Endodermal cell (in vitro differentiated cells): ENCODE results near the gene NFX1. TPM values are rescaled to one million over a fixed set of nuclear protein-coding genes. Genes with fewer than 3 reads are reported as not detected.
"Not testable (repeated sequence)": the region's sequence is repeated elsewhere in the genome, so short reads cannot be mapped to it uniquely, and the experiment has no call there.

Experiments used
- DNase-seq: peaks from one replicate; pipeline ENCODE4 v3.0.0-alpha.2; 2017
- H3K27ac ChIP-seq: 2 replicates; pipeline ENCODE4 v1.5.1; 2013; ENCODE audit warnings: mild to moderate bottlenecking, low read depth, low read length, moderate library complexity
- H3K27me3 ChIP-seq: 2 replicates; pipeline ENCODE4 v1.6.1; 2013; ENCODE audit warnings: mild to moderate bottlenecking, low read length, moderate library complexity; ENCODE audit not compliant: insufficient read depth, control insufficient read depth, poor library complexity, severe bottlenecking
- H3K36me3 ChIP-seq: 2 replicates; pipeline ENCODE4 v1.7.0; 2013; ENCODE audit warnings: mild to moderate bottlenecking, low read length, moderate library complexity; ENCODE audit not compliant: control insufficient read depth, insufficient read depth
- H3K4me1 ChIP-seq: one replicate; pipeline ENCODE4 v1.7.0; 2013; ENCODE audit warnings: low read length; ENCODE audit not compliant: control insufficient read depth, insufficient read depth
- H3K4me3 ChIP-seq: 2 replicates; pipeline ENCODE4 v1.5.1; 2013; ENCODE audit warnings: mild to moderate bottlenecking, low read length, moderate library complexity
- H3K9ac ChIP-seq: 2 replicates; pipeline ENCODE4 v1.6.1; 2013; ENCODE audit warnings: mild to moderate bottlenecking, low read length, moderate library complexity; ENCODE audit not compliant: poor library complexity, severe bottlenecking; ENCODE audit errors: extremely low read depth
- H3K9me3 ChIP-seq: 2 replicates; pipeline ENCODE4 v1.6.1; 2013; ENCODE audit warnings: mild to moderate bottlenecking, low read length, moderate library complexity; ENCODE audit not compliant: control insufficient read depth
- H3K27ac Mint-ChIP-seq: 2 replicates; pipeline ENCODE4 v1.8.0; 2020; ENCODE audit warnings: mixed read lengths
- H3K27me3 Mint-ChIP-seq: 2 replicates; pipeline ENCODE4 v1.8.0; 2021; ENCODE audit warnings: mild to moderate bottlenecking, mixed read lengths; ENCODE audit not compliant: insufficient read depth
- H3K36me3 Mint-ChIP-seq: 2 replicates; pipeline ENCODE4 v1.8.0; 2020; ENCODE audit warnings: low read depth, mixed read lengths
- H3K4me1 Mint-ChIP-seq: 2 replicates; pipeline ENCODE4 v1.8.0; 2020; ENCODE audit warnings: mixed read lengths
- H3K4me3 Mint-ChIP-seq: 2 replicates; pipeline ENCODE4 v1.8.0; 2020; ENCODE audit warnings: mild to moderate bottlenecking, moderate library complexity, mixed read lengths
- H3K9me3 Mint-ChIP-seq: 2 replicates; pipeline ENCODE4 v1.8.0; 2020; ENCODE audit warnings: mild to moderate bottlenecking, mixed read lengths
- WGBS, 2 experiments: methylation state at CpG; one replicate each; pipeline versions ENCODE4 v1.1.5 to v1.1.7; 2013; ENCODE audit warnings: missing lambda C conversion rate in 2 of 2, mixed read lengths in 1 of 2; ENCODE audit not compliant: insufficient coverage in 1 of 2, insufficient read length in 1 of 2; 5-methylcytosine and 5-hydroxymethylcytosine counted together
- total RNA-seq, 2 donors: library from RNA; stranded (reverse); fragmentation: NEBNext Ultra II Directional in 1 of 2; extraction: Animal tissue kit (Norgen Biotek cat#: 25700) in 1 of 2; gene quantifications; 2 replicates in 1 of 2; 3 replicates in 1 of 2; pipeline ENCODE4 v1.2.1, GENCODE V29; 2021
- TF ChIP-seq, protein P1 (sequence below): fragments of 200-600 bp; sonication (generic); conservative IDR thresholded peaks from 2 replicates; pipeline ENCODE4 v1.5.0; 2021; ENCODE audit warnings: antibody characterized with exemption, mild to moderate bottlenecking

The NFX1 gene
- total RNA-seq, 2 donors from 2014 or later, result 23.1 to 24.0 TPM

DNA sequence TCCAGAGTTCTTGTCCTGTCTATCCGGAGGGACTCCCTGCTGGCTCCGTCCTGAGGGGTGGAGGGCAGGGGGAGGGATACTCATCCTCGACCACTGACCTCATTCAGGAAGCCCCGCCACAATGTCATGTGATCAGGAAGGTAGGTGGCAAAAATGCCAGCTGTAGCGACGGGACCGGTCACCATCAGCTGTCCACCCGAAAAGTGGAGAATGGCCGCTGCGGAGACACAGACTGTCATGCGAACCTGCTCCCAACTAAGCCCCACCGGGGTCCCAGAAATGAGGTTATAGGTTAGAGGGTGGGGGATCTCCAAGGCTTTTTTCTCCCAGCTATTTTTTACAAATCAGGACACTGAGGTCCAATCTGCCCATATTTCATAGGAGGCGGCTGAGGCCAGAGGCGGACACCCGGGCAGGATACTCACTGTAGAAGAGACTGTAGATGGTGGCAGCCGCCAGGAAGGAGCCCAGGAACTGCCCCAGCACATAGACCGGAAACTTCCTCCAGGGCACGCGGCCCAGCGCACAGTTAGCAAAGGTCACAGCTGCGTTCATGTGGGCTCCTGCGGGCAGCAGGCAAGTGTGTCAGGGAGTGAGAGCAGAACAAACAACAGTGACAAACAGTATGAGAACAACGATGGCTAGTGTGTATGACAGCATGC, 95.8 kb downstream of the NFX1 start:
- H3K4me1 Mint-ChIP-seq, result peaks cover 14% of the 10 kb centered on the region
- H3K27ac ChIP-seq, H3K9me3 Mint-ChIP-seq, H3K36me3 Mint-ChIP-seq, H3K4me3 Mint-ChIP-seq, H3K4me3 ChIP-seq, H3K36me3 ChIP-seq, DNase-seq, H3K4me1 ChIP-seq, H3K27ac Mint-ChIP-seq, H3K9ac ChIP-seq, H3K9me3 ChIP-seq, H3K27me3 Mint-ChIP-seq, H3K27me3 ChIP-seq: not testable (repeated sequence)
- WGBS, 2 experiments, result 92 to 94% methylated on average over 7 to 22 of the region's 23 CpGs

GRCh38 chr9:33386641-33386996, 96.3 kb downstream of the NFX1 start:
- H3K27me3 ChIP-seq, H3K36me3 Mint-ChIP-seq, H3K36me3 ChIP-seq, H3K27ac ChIP-seq, H3K9me3 Mint-ChIP-seq, H3K9me3 ChIP-seq, H3K27me3 Mint-ChIP-seq, H3K9ac ChIP-seq, DNase-seq, H3K4me3 Mint-ChIP-seq, H3K4me1 ChIP-seq, H3K4me3 ChIP-seq, H3K27ac Mint-ChIP-seq: not testable (repeated sequence)
- WGBS, 2 experiments, result 94 to 95% methylated on average over 3 to 12 of the region's 14 CpGs
- H3K4me1 Mint-ChIP-seq, result peaks cover 15% of the 10 kb centered on the region

GRCh38 chr9:33386998-33387397, 96.7 kb downstream of the NFX1 start:
- H3K27ac ChIP-seq, H3K27ac Mint-ChIP-seq, DNase-seq, H3K36me3 Mint-ChIP-seq, H3K27me3 ChIP-seq, H3K9ac ChIP-seq, H3K36me3 ChIP-seq, H3K4me3 ChIP-seq, H3K9me3 ChIP-seq, H3K27me3 Mint-ChIP-seq, H3K4me1 ChIP-seq, H3K4me3 Mint-ChIP-seq, H3K9me3 Mint-ChIP-seq: not testable (repeated sequence)
- WGBS, 2 experiments, result 93% methylated on average over 9 of the region's 9 CpGs; no CpG with 5 or more reads in 1 of the 2 experiments
- H3K4me1 Mint-ChIP-seq, result peaks cover 16% of the 10 kb centered on the region

- Histone ChIP-seq H3K9ac (no peak overlapping the region), H3K4me3 (no peak overlapping the region), H3K9me3 (no peaks in the 10 kb centered on the region), H3K4me1 (no peaks in the 10 kb centered on the region), H3K27ac (no peak overlapping the region), H3K36me3 (no peaks in the 10 kb centered on the region), H3K27me3 (no peaks in the 10 kb centered on the region)
- 69 to 83% methylated on average over 15 of the region's 15 CpGs for WGBS, 2 experiments
- peaks cover 8% of the 10 kb centered on the region for H3K27me3 Mint-ChIP-seq
- peak overlapping the region; percentile 35 for H3K27ac Mint-ChIP-seq
- H3K4me1 Mint-ChIP-seq, result peaks cover 20% of the 10 kb centered on the region
- no peaks in the 10 kb centered on the region for H3K36me3 Mint-ChIP-seq
- peak; percentile 56 for DNase-seq
- TF ChIP-seq, protein P1, sequence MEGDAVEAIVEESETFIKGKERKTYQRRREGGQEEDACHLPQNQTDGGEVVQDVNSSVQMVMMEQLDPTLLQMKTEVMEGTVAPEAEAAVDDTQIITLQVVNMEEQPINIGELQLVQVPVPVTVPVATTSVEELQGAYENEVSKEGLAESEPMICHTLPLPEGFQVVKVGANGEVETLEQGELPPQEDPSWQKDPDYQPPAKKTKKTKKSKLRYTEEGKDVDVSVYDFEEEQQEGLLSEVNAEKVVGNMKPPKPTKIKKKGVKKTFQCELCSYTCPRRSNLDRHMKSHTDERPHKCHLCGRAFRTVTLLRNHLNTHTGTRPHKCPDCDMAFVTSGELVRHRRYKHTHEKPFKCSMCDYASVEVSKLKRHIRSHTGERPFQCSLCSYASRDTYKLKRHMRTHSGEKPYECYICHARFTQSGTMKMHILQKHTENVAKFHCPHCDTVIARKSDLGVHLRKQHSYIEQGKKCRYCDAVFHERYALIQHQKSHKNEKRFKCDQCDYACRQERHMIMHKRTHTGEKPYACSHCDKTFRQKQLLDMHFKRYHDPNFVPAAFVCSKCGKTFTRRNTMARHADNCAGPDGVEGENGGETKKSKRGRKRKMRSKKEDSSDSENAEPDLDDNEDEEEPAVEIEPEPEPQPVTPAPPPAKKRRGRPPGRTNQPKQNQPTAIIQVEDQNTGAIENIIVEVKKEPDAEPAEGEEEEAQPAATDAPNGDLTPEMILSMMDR, result no peak
- no peaks in the 10 kb centered on the region for H3K9me3 Mint-ChIP-seq
- H3K4me3 Mint-ChIP-seq, result no peak overlapping the region
Observed at GRCh38 chr9:33388110-33388994, 98.0 kb downstream of the NFX1 start.

DNA sequence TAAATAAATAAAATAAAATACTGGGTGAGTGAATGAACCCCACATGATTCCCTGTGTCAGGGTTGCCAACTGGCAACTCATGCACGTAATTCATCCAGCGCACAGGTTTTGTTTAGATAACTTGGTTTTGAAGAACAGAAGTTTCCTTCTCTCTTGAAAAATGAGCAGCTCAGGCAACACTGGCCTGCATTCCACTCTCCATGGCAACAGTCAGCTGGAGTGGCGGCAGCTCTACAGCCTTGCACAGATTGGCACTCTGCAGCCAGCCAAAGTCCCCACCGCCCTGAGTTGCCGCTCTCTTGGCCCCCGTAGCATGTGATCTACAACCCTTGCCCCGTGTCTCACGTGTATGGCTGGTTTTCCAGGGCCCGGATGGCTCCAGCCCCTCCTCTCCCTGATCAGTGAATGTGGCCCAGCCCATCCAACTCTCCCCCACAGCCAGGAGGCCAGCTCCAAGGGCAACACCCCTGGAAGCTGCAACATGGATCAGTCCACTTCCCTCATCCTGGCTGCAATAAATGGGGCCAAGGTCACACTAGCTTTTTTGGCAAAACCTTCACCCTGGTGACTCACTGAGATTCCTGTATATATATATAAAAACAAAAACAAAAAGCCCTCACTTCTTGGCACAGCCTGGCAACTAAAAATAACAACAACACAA, 100.9 kb downstream of the NFX1 start:
- not testable (repeated sequence) for H3K36me3 ChIP-seq, H3K9me3 ChIP-seq, H3K4me1 ChIP-seq, H3K27me3 Mint-ChIP-seq, H3K9ac ChIP-seq, H3K4me3 ChIP-seq, H3K27me3 ChIP-seq, H3K36me3 Mint-ChIP-seq, H3K27ac Mint-ChIP-seq, H3K4me3 Mint-ChIP-seq, H3K9me3 Mint-ChIP-seq
- peak; percentile 74 for DNase-seq
- peaks cover 26% of the 10 kb centered on the region for H3K4me1 Mint-ChIP-seq
- H3K27ac ChIP-seq, result peak overlapping the region; percentile 52
- 56 to 61% methylated on average over 2 to 8 of the region's 9 CpGs for WGBS, 2 experiments

- not testable (repeated sequence) for H3K9me3 Mint-ChIP-seq, H3K9ac ChIP-seq, H3K36me3 Mint-ChIP-seq, H3K4me3 Mint-ChIP-seq, H3K27me3 Mint-ChIP-seq, H3K27ac ChIP-seq, H3K4me3 ChIP-seq, H3K36me3 ChIP-seq, H3K4me1 ChIP-seq, H3K9me3 ChIP-seq, H3K27me3 ChIP-seq, DNase-seq
- Mint-ChIP-seq H3K27ac (peak overlapping the region; percentile 39), H3K4me1 (peaks cover 23% of the 10 kb centered on the region)
- 83 to 85% methylated on average over 5 to 7 of the region's 7 CpGs for WGBS, 2 experiments
Observed at GRCh38 chr9:33392591-33393021, 102.3 kb downstream of the NFX1 start.
